RPMI7951 (cell line): ENCODE results near the gene ZNF711. TPM values are rescaled to one million over a fixed set of nuclear protein-coding genes. Genes with fewer than 3 reads are reported as not detected.
"Not testable (repeated sequence)": the region's sequence is repeated elsewhere in the genome, so short reads cannot be mapped to it uniquely, and the experiment has no call there.

Experiments used
- DNase-seq: peaks from one replicate; pipeline ENCODE4 v3.0.0-alpha.2; 2012; ENCODE audit warnings: low read depth
- total RNA-seq: library from RNA; depleted of rRNA; stranded (reverse); fragments of >200 nt; shearing (Covaris generic); gene quantifications from 2 replicates; pipeline ENCODE4 v1.2.3, GENCODE V29; 2014; rRNA removed

The ZNF711 gene
- 0.12 TPM in 1 of 2 replicates, not detected in the other for total RNA-seq

- DNase-seq = peak; percentile 0
Measured at GRCh38 chrX:85243761-85244449, at the start of gene ZNF711, which contains the start of gene SATL1. TSS of gene ZNF711 (plus strand) at chrX:85243991. CDS start at chrX:85247573, 3,582 bp downstream. TSS of gene SATL1 (minus strand) at chrX:85243779. CDS start at chrX:85108968, 134,811 bp downstream.

- no peak for DNase-seq
Measured at GRCh38 chrX:85196319-85196718, 47.5 kb upstream of the ZNF711 start.

DNA sequence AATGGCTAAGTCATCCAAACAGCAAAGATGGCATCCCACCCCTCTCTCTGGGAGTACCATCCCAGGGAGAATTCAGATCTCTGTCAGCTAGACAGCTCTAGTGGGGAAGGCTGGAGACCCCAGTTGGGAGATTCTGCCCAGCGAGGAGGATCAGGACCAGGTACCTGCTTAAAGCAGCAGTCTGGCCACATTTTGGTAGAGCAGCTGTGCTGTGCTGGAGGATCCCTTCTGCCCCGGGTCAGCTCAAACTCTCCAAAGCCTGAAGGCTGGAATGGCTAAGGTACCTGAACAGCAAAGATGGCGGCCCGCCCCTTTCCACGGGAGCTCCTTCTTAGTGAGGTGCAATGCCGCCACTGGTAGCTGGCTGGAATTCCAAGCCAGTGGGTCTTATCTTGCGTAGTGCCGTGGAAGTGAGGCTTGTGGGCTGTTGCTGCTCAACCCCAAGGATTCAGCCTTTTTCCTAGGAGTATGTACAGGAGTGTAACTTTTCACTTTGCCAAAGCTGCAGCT lies 40.3 kb upstream of the ZNF711 start:
- DNase-seq = no peak

- DNase-seq = no peak
Measured at GRCh38 chrX:85213792-85214530, 29.8 kb upstream of the ZNF711 start.

- no peak for DNase-seq
Measured at GRCh38 chrX:85215946-85216345, 27.8 kb upstream of the ZNF711 start.

DNA sequence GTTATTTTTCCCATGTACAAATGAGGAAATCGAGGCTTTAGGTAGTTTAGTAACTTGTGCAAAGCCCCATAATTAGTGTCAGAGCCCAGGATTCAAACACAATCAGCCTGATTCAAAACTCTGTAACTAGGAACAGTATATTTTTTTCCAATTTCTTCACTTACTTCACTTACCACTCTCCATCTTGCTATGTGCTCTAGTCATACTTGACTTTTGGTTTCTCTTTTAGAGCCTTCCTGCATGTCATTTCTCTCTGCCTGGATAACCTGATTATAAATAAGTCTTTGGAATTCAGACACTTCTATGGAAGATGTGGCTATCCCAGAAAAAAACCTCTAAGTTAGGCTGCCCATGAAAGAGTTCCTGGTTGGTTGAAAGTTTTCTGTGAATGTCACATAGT lies 22.4 kb upstream of the ZNF711 start:
- no peak for DNase-seq

GRCh38 chrX:85223359-85223758 lies 20.4 kb upstream of the ZNF711 start:
- DNase-seq = no peak

GRCh38 chrX:85243155-85243554 lies 636 bp upstream of the ZNF711 start:
- no peak for DNase-seq

GRCh38 chrX:85244450-85245211 lies 840 bp downstream of the ZNF711 start:
- no peak for DNase-seq

- DNase-seq = not testable (repeated sequence)
Measured at GRCh38 chrX:85285286-85285685, 41.5 kb downstream of the ZNF711 start.

DNA sequence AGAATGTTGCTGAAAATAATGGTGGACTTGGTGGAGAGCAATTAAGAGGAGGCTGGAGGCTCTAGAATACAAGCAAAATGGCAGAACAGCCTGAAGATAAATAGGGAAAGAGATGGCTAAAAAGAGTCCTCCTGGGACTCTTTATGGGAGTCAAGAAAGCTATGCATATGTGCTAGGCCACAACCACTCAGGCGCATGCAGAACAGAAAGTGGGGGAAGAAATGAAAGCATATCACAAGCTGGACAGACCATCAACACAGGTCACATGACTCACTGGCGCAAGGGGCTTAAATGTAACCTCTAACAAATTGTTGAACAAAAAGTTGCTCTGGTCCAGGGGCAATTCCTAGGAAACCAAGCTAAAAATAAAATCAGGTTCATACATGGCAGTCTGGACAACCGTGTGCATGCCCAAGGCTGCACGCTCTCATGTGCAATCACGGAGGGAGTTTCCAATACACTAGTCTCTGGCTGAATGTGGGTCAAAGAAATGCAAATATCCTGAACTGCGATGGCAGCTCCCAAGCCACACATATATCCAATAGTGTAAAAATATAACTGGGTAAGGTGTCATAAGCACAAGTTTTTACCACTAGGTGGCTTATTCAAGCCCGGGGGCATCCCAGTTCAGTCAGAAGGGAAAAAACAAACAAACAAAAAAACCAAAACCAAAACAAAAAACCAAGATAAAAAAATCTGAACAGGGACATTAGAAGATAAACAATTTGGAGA lies 45.4 kb downstream of the ZNF711 start:
- no peak for DNase-seq

GRCh38 chrX:85303544-85303943 lies 59.8 kb downstream of the ZNF711 start:
- DNase-seq = no peak

DNA sequence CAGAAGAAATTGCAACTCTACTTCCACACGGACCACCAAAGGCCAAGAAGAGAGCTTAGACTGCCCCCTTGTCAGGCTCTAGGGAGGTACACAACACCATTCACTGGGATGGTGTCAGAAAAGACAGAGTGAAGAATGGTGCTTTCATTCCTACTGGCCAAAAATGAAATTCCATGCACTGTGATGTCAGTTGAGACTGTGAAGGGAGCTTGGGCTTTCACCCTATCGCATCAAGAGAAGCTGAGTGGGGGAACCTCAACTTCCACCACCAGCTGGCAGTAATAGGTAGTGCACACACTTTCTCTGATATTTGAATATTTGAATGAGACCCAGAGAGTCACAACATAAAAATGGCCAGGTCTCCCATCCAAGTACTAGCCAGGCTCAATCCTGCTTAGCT lies 65.9 kb downstream of the ZNF711 start:
- DNase-seq = no peak

GRCh38 chrX:85311348-85311747 lies 67.6 kb downstream of the ZNF711 start:
- not testable (repeated sequence) for DNase-seq

Other genes starting within 250 kb of the ZNF711 start
- 6.7 and 7.4 TPM in 2 replicates for gene APOOL, start 240.1 kb upstream of the ZNF711 start, total RNA-seq
- gene SATL1, start 212 bp upstream of the ZNF711 start, total RNA-seq = not detected in 2 replicates
- not detected in 2 replicates for gene POF1B, start 135.7 kb downstream of the ZNF711 start, total RNA-seq